K562 (cell line): ENCODE data around the gene LIF. TPM values are rescaled to one million over a fixed set of nuclear protein-coding genes. Genes with fewer than 3 reads are reported as not detected.

Experiments
- ADNP ChIP-seq: fragments of 200-800 bp; sonication (Bioruptor generic); IDR thresholded peaks from 2 replicates; pipeline ENCODE4 v1.6.1; 2016; ENCODE audit warnings: missing genetic modification characterization, missing compliant biosample characterization
- C11orf30 ChIP-seq: fragments of 450-650 bp; IDR thresholded peaks from 2 replicates; pipeline ENCODE4 v1.6.1; 2016; ENCODE audit warnings: low read depth, mild to moderate bottlenecking
- CHD1 ChIP-seq: fragments of 200-600 bp; sonication (generic); IDR thresholded peaks from one replicate; pipeline ENCODE4 v1.6.1; 2012; ENCODE audit warnings: mild to moderate bottlenecking, moderate library complexity, low read length, inconsistent platforms
- CLOCK ChIP-seq: fragments of 250-450 bp; sonication (Bioruptor Pico); IDR thresholded peaks from 2 replicates; pipeline ENCODE4 v1.4.0; 2020; ENCODE audit warnings: mild to moderate bottlenecking, moderate library complexity, borderline replicate concordance
- CXXC5 ChIP-seq: fragments of 250-450 bp; sonication (Bioruptor Pico); IDR thresholded peaks from 2 replicates; pipeline ENCODE4 v1.8.0; 2022; ENCODE audit warnings: inconsistent platforms, mild to moderate bottlenecking, moderate library complexity
- E2F1 ChIP-seq: sonication (generic); formaldehyde crosslinking; IDR thresholded peaks from 2 replicates; pipeline ENCODE4 v1.8.1; 2023; ENCODE audit warnings: mild to moderate bottlenecking, missing genetic modification reagents, moderate library complexity
- HNRNPLL ChIP-seq: fragments of 200-400 bp; formaldehyde crosslinking; IDR thresholded peaks from 2 replicates; pipeline ENCODE4 v1.6.1; 2017; ENCODE audit warnings: low read length, low read depth, mild to moderate bottlenecking; ENCODE audit not compliant: poor library complexity, severe bottlenecking
- HNRNPUL1 ChIP-seq: fragments of 200-400 bp; formaldehyde crosslinking; IDR thresholded peaks from 2 replicates; pipeline ENCODE4 v1.6.1; 2017; ENCODE audit warnings: low read length
- OTX1 ChIP-seq: fragments of 450-650 bp; formaldehyde crosslinking; IDR thresholded peaks from 2 replicates; pipeline ENCODE4 v1.4.0; 2022; ENCODE audit warnings: mild to moderate bottlenecking
- PHF20 ChIP-seq: fragments of 450-650 bp; IDR thresholded peaks from 2 replicates; pipeline ENCODE4 v1.6.1; 2018; ENCODE audit not compliant: partially characterized antibody
- RB1 ChIP-seq: fragments of 450-650 bp; IDR thresholded peaks from 2 replicates; pipeline ENCODE4 v1.6.1; 2017; ENCODE audit warnings: low read depth, mild to moderate bottlenecking
- RBM14 ChIP-seq: fragments of 200-400 bp; formaldehyde crosslinking; IDR thresholded peaks from 2 replicates; pipeline ENCODE4 v1.6.1; 2018; ENCODE audit warnings: low read depth, mild to moderate bottlenecking, low read length, moderate library complexity, borderline replicate concordance; ENCODE audit not compliant: insufficient read depth
- SP1 ChIP-seq: sonication (generic); formaldehyde crosslinking; IDR thresholded peaks from 2 replicates; pipeline ENCODE4 v1.8.1; 2022; ENCODE audit warnings: mild to moderate bottlenecking, missing genetic modification reagents
- SREBF1 ChIP-seq: fragments of 150-350 bp; IDR thresholded peaks from 2 replicates; pipeline ENCODE4 v1.6.1; 2014; ENCODE audit warnings: antibody characterized with exemption, low read depth, low read length, borderline replicate concordance
- TCF7L2 ChIP-seq: fragments of 150-350 bp; IDR thresholded peaks from 2 replicates; pipeline ENCODE4 v1.6.1; 2016; ENCODE audit warnings: low read depth, mild to moderate bottlenecking, low read length, moderate library complexity
- TRIM24 ChIP-seq, 2 experiments: fragments of 450-650 bp; IDR thresholded peaks; 2 replicates each; pipeline ENCODE4 v1.6.1; 2016
- ZBED1 ChIP-seq: IDR thresholded peaks from 2 replicates; pipeline ENCODE4 v1.6.1; 2014
- ZNF124 ChIP-seq: sonication (generic); formaldehyde crosslinking; IDR thresholded peaks from 2 replicates; pipeline ENCODE4 v1.8.1; 2022; ENCODE audit warnings: missing genetic modification reagents
- ZNF707 ChIP-seq: fragments of 250-450 bp; sonication (Bioruptor Pico); conservative IDR thresholded peaks from 2 replicates; pipeline ENCODE4 v1.8.0; 2022; ENCODE audit warnings: inconsistent platforms, mild to moderate bottlenecking, moderate library complexity
- polyA plus RNA-seq, 8 experiments: library from polyadenylated mRNA; depleted of rRNA in 4 of 8; stranded (reverse) in 5 of 8; unstranded in 3 of 8; fragments of >200 nt; fragmentation: Nextera tagmentation in 2 of 8; fragmentation: Illumina TruSeq in 1 of 8; extraction: Ambion mirVana in 2 of 8; extraction: Trizol in 1 of 8; gene quantifications; 2 replicates each; pipeline versions ENCODE4 v1.2.1 to v1.2.3, GENCODE V29; 2011 to 2014; ENCODE audit warnings: inconsistent platforms in 1 of 8, missing spikeins in 1 of 8
- total RNA-seq, 7 experiments: library from RNA; depleted of rRNA in 6 of 7; stranded (reverse); fragments of >200 nt in 6 of 7; fragmentation: Illumina TruSeq in 2 of 7; extraction: Trizol in 2 of 7; gene quantifications; 2 replicates each; pipeline versions ENCODE4 v1.2.1 to v1.2.3, GENCODE V29; 2011 to 2021; ENCODE audit warnings: low replicate concordance in 1 of 7

The LIF gene
- total and polyA plus RNA-seq, 9 of the 15 experiments (the other 6 are each of a cell fraction or from before 2014, with no cell fraction given), result 0.05 to 0.39 (median 0.18) TPM; not detected in 3

GRCh38 chr22:30196141-30196879 lies 50.2 kb downstream of the LIF start (continued):
- no peak for TF ChIP-seq SREBF1
- TF ChIP-seq CLOCK (CRISPR knock-in tag), result no peak
- peak; percentile 39; the same call in 1 of the 2 replicates for TF ChIP-seq CXXC5
- TF ChIP-seq OTX1 (CRISPR knock-in tag), result no peak
- TF ChIP-seq ZNF707 (CRISPR knock-in tag), result no peak
- no peak for TF ChIP-seq SP1 (CRISPR knock-in tag)
- TF ChIP-seq TRIM24 (IDR thresholded peaks at IDR 0.05), result peak in 1 of 2 experiments; percentile 6; a peak in 1 of 4 replicates
- TF ChIP-seq C11orf30, result peak; percentile 74
- no peak for TF ChIP-seq E2F1
- TF ChIP-seq ZNF124 (CRISPR knock-in tag), result no peak
- no peak for TF ChIP-seq HNRNPLL
- TF ChIP-seq PHF20, result no peak
- no peak for TF ChIP-seq TCF7L2
- TF ChIP-seq ZBED1, result no peak
- no peak for TF ChIP-seq RB1
- no peak for TF ChIP-seq ADNP (tag)
- no peak for TF ChIP-seq RBM14
- TF ChIP-seq CHD1, result no peak
- no peak for TF ChIP-seq HNRNPUL1
